HepG2 (cell line): Measurements from ENCODE around the gene PDGFA. TPM values are rescaled to one million over a fixed set of nuclear protein-coding genes. Genes with fewer than 3 reads are reported as not detected.

Experiments
- FOXO1 ChIP-seq: sonication (generic); formaldehyde crosslinking; IDR thresholded peaks from 2 replicates; pipeline ENCODE4 v1.4.0; 2020; ENCODE audit warnings: missing genetic modification reagents
- HNF4A ChIP-seq: sonication (generic); formaldehyde crosslinking; IDR thresholded peaks from 2 replicates; pipeline ENCODE4 v1.4.0; 2020; ENCODE audit warnings: missing genetic modification reagents
- NBN ChIP-seq: fragments of 450-650 bp; conservative IDR thresholded peaks from 2 replicates; pipeline ENCODE4 v1.6.1; 2017
- STAT5B ChIP-seq: sonication (generic); formaldehyde crosslinking; IDR thresholded peaks from 2 replicates; pipeline ENCODE4 v1.4.0; 2020; ENCODE audit warnings: missing genetic modification reagents
- TBL1XR1 ChIP-seq: fragments of 150-350 bp; IDR thresholded peaks from 2 replicates; pipeline ENCODE4 v1.6.1; 2014; ENCODE audit warnings: borderline replicate concordance, low read length; ENCODE audit not compliant: partially characterized antibody
- TOE1 ChIP-seq: sonication (generic); formaldehyde crosslinking; IDR thresholded peaks from 2 replicates; pipeline ENCODE4 v1.4.0; 2020; ENCODE audit warnings: mild to moderate bottlenecking, missing genetic modification reagents
- ZNF329 ChIP-seq: sonication (generic); formaldehyde crosslinking; IDR thresholded peaks from 2 replicates; pipeline ENCODE4 v1.9.0; 2021; ENCODE audit warnings: low read depth, mild to moderate bottlenecking, missing genetic modification reagents
- ZNF343 ChIP-seq: sonication (generic); formaldehyde crosslinking; IDR thresholded peaks from 2 replicates; pipeline ENCODE4 v1.4.0; 2020; ENCODE audit warnings: mild to moderate bottlenecking, missing genetic modification reagents
- ZNF766 ChIP-seq: sonication (generic); formaldehyde crosslinking; IDR thresholded peaks from 2 replicates; pipeline ENCODE4 v1.5.0; 2020; ENCODE audit warnings: missing genetic modification reagents, borderline replicate concordance
- ZNF790 ChIP-seq: sonication (generic); formaldehyde crosslinking; IDR thresholded peaks from 2 replicates; pipeline ENCODE4 v1.8.0; 2022; ENCODE audit warnings: missing genetic modification reagents, mild to moderate bottlenecking, borderline replicate concordance
- ZNF792 ChIP-seq: IDR thresholded peaks from 2 replicates; pipeline ENCODE4 v1.6.1; 2016
- polyA plus RNA-seq, 8 experiments: library from polyadenylated mRNA; depleted of rRNA in 3 of 8; stranded (reverse) in 7 of 8; unstranded in 1 of 8; fragments of >200 nt; fragmentation: Illumina TruSeq in 4 of 8; extraction: Trizol in 4 of 8; gene quantifications; 2 replicates each; pipeline versions ENCODE4 v1.2.1 to v1.2.3, GENCODE V29; 2011 to 2016; ENCODE audit warnings: low read depth in 4 of 8, missing spikeins in 1 of 8, mixed read lengths in 1 of 8; ENCODE audit not compliant: insufficient read depth in 1 of 8
- total RNA-seq, 5 experiments: library from RNA; depleted of rRNA; stranded (reverse); fragments of >200 nt; fragmentation: Illumina TruSeq; extraction: Trizol; gene quantifications; 2 replicates each; pipeline ENCODE4 v1.2.3, GENCODE V29; 2016; ENCODE audit warnings: low read depth in 1 of 5
- TF ChIP-seq, protein P1 (sequence below), 2 experiments: sonication (generic) in 1 of 2; formaldehyde crosslinking in 1 of 2; IDR thresholded peaks; 2 replicates each; pipeline versions ENCODE4 v1.5.1 to v1.6.1; 2011 to 2020; ENCODE audit warnings: borderline replicate concordance in 1 of 2, low read depth in 1 of 2, low read length in 1 of 2, mild to moderate bottlenecking in 1 of 2, missing genetic modification reagents in 1 of 2, moderate library complexity in 1 of 2
- TF ChIP-seq, protein P2 (sequence below): sonication (generic); formaldehyde crosslinking; IDR thresholded peaks from 2 replicates; pipeline ENCODE4 v1.4.0; 2020; ENCODE audit warnings: mild to moderate bottlenecking, low read depth, missing genetic modification reagents
- TF ChIP-seq, protein P3 (sequence below): sonication (generic); formaldehyde crosslinking; IDR thresholded peaks from 2 replicates; pipeline ENCODE4 v1.4.0; 2020; ENCODE audit warnings: missing genetic modification reagents
- TF ChIP-seq, protein P4 (sequence below): sonication (generic); formaldehyde crosslinking; IDR thresholded peaks from 2 replicates; pipeline ENCODE4 v1.8.1; 2023; ENCODE audit warnings: missing genetic modification reagents, mild to moderate bottlenecking, borderline replicate concordance
- TF ChIP-seq, protein P5 (sequence below): sonication (generic); formaldehyde crosslinking; IDR thresholded peaks from 2 replicates; pipeline ENCODE4 v1.4.0; 2020; ENCODE audit warnings: missing genetic modification reagents

Gene PDGFA
- total and polyA plus RNA-seq, 2 of the 13 experiments (the other 11 are each of a cell fraction or from before 2014, with no cell fraction given): 1.5 to 3.4 TPM

DNA sequence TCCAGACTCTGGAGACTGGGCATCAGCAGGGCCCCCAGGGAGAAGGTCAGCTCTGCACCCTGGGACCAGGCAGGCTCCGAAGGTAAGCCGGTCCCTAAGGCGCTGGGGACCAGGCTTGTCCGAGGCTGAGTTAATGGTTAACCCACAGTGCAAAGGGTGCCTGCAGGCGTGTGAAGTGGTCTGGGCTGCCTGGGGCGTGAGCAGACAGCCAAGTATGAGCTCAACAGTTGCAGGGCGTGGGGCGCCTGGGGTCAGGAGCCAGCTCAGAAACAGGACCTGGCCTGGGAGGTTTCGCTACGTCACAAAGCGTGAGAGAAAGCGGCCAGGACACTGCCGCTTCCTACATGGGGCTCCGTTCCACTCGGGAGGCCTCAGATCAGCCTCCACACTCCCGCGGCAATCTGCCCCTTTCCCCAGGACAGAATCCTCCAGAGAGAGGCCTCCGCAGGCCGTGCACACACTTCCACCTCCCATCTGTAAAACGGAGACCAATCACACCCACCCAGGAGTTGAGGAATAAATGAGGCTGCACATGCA lies 16.0 kb downstream of the PDGFA start (continued):
- TF ChIP-seq ZNF329 (CRISPR knock-in tag): 0 out of 2 replicates have a peak, but pooled peaks have one; percentile 40
- TF ChIP-seq TBL1XR1: no peak
- TF ChIP-seq ZNF792 (CRISPR knock-in tag): 0 out of 2 replicates have a peak, but pooled peaks have one; percentile 45
- TF ChIP-seq, protein P1, sequence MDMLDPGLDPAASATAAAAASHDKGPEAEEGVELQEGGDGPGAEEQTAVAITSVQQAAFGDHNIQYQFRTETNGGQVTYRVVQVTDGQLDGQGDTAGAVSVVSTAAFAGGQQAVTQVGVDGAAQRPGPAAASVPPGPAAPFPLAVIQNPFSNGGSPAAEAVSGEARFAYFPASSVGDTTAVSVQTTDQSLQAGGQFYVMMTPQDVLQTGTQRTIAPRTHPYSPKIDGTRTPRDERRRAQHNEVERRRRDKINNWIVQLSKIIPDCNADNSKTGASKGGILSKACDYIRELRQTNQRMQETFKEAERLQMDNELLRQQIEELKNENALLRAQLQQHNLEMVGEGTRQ (IDR thresholded peaks at IDR 0.05; ENCODE audit: low read depth, low read length): no peak
- TF ChIP-seq, protein P1 (CRISPR knock-in tag; IDR thresholded peaks at IDR 0.05; ENCODE audit: borderline replicate concordance): no peak
- no peak for TF ChIP-seq STAT5B
- TF ChIP-seq ZNF343 (CRISPR knock-in tag): peak; percentile 81; the same call in 1 of the 2 replicates
- TF ChIP-seq ZNF790 (CRISPR knock-in tag): no peak
- TF ChIP-seq, protein P2, sequence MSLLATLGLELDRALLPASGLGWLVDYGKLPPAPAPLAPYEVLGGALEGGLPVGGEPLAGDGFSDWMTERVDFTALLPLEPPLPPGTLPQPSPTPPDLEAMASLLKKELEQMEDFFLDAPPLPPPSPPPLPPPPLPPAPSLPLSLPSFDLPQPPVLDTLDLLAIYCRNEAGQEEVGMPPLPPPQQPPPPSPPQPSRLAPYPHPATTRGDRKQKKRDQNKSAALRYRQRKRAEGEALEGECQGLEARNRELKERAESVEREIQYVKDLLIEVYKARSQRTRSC (CRISPR knock-in tag): no peak
- no peak for TF ChIP-seq TOE1 (CRISPR knock-in tag)
- TF ChIP-seq, protein P3, sequence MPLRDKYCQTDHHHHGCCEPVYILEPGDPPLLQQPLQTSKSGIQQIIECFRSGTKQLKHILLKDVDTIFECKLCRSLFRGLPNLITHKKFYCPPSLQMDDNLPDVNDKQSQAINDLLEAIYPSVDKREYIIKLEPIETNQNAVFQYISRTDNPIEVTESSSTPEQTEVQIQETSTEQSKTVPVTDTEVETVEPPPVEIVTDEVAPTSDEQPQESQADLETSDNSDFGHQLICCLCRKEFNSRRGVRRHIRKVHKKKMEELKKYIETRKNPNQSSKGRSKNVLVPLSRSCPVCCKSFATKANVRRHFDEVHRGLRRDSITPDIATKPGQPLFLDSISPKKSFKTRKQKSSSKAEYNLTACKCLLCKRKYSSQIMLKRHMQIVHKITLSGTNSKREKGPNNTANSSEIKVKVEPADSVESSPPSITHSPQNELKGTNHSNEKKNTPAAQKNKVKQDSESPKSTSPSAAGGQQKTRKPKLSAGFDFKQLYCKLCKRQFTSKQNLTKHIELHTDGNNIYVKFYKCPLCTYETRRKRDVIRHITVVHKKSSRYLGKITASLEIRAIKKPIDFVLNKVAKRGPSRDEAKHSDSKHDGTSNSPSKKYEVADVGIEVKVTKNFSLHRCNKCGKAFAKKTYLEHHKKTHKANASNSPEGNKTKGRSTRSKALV (CRISPR knock-in tag): peak; percentile 97
- TF ChIP-seq HNF4A (CRISPR knock-in tag): peak; percentile 93
- no peak for TF ChIP-seq ZNF766 (CRISPR knock-in tag)
- TF ChIP-seq, protein P4, sequence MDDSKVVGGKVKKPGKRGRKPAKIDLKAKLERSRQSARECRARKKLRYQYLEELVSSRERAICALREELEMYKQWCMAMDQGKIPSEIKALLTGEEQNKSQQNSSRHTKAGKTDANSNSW (CRISPR knock-in tag): no peak
- TF ChIP-seq, protein P5, sequence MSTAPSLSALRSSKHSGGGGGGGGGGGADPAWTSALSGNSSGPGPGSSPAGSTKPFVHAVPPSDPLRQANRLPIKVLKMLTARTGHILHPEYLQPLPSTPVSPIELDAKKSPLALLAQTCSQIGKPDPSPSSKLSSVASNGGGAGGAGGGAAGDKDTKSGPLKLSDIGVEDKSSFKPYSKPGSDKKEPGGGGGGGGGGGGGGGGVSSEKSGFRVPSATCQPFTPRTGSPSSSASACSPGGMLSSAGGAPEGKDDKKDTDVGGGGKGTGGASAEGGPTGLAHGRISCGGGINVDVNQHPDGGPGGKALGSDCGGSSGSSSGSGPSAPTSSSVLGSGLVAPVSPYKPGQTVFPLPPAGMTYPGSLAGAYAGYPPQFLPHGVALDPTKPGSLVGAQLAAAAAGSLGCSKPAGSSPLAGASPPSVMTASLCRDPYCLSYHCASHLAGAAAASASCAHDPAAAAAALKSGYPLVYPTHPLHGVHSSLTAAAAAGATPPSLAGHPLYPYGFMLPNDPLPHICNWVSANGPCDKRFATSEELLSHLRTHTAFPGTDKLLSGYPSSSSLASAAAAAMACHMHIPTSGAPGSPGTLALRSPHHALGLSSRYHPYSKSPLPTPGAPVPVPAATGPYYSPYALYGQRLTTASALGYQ (CRISPR knock-in tag): peak; percentile 93
- TF ChIP-seq NBN: no peak
- TF ChIP-seq FOXO1: peak; percentile 74; the same call in 1 of the 2 replicates
